ENCODE data around the gene A1CF. TPM values are rescaled to one million over a fixed set of nuclear protein-coding genes. Genes with fewer than 3 reads are reported as not detected.

A1CF gene
- total RNA-seq, 2 donors from 2014 or later = not detected

Other genes starting within 250 kb of the A1CF start
- gene ASAH2B, start 145.7 kb downstream of the A1CF start, total RNA-seq = 1 to 10 TPM; 1.5 TPM
- 10 to 100 TPM; 17.8 to 31.1 TPM for gene PRKG1, start 188.9 kb upstream of the A1CF start, total RNA-seq

Measured in right atrium auricular region (tissue), 2 donors.